ENCODE measurements around the gene ANKRD29. TPM values are rescaled to one million over a fixed set of nuclear protein-coding genes. Genes with fewer than 3 reads are reported as not detected.

The ANKRD29 gene
- total RNA-seq, 1 experiment from 2014 or later: 3.9 TPM

DNA sequence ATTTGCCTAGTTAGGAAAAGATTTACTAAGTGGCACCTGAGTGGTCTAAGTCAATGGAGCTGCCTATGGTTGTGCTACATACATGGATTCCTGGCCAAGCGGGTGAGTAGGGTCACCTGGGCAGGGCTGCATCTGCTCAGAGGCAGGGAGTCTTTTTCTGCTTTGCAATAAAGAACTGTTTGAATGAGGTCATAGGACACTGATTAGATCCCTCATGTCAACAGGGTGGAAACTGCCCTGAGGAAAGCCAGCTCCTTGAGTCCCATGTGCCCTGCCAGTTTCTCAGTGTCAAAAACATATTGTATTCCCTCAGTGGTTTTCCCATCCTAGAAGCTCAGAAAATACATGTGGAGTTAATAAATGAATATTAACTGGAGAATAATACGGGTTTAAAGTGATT, 31.1 kb upstream of the ANKRD29 start:
- peaks cover 4% of the 10 kb centered on the region; the same call in 1 of the 2 replicates for H3K4me1 ChIP-seq
- H3K9me3 ChIP-seq (replicated peaks): no peaks in the 10 kb centered on the region
- H3K36me3 ChIP-seq: no peaks in the 10 kb centered on the region
- no peak overlapping the region for H3K4me3 ChIP-seq
- H3K27me3 ChIP-seq: no peaks in the 10 kb centered on the region
- H3K27ac ChIP-seq: no peak overlapping the region
- no peak for DNase-seq

DNA sequence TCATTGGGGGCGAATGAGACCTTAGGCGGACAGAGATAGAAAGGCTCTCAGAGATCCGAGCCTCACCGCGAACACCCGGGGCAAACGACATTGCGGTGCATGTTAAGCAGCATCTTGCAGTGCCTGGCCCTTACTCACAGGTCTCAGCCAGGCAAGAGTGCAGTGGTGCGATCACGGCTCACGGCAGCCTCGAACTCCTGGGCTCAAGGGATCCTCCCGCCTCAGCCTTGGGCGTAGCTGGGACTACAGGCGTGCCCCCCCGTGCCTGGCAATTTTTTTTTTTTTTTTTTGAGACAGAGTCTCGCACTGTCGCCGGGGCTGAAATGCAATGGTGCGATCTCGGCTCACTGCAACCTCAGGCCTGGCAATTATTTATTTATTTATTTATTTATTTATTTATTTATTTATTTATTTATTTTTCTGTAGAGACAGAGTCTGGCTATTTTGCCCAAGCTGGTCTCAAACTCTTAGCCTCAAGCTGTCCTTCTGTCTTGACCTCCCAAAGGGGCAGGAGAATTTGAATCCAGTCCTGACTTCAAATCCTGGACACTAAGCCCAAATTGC, 27.9 kb upstream of the ANKRD29 start:
- Histone ChIP-seq H3K27me3 (no peaks in the 10 kb centered on the region), H3K9me3 (replicated peaks) (no peaks in the 10 kb centered on the region), H3K27ac (no peak overlapping the region), H3K4me3 (no peak overlapping the region), H3K36me3 (no peaks in the 10 kb centered on the region), H3K4me1 (peaks cover 4% of the 10 kb centered on the region; the same call in 1 of the 2 replicates)
- no peak for DNase-seq

DNA sequence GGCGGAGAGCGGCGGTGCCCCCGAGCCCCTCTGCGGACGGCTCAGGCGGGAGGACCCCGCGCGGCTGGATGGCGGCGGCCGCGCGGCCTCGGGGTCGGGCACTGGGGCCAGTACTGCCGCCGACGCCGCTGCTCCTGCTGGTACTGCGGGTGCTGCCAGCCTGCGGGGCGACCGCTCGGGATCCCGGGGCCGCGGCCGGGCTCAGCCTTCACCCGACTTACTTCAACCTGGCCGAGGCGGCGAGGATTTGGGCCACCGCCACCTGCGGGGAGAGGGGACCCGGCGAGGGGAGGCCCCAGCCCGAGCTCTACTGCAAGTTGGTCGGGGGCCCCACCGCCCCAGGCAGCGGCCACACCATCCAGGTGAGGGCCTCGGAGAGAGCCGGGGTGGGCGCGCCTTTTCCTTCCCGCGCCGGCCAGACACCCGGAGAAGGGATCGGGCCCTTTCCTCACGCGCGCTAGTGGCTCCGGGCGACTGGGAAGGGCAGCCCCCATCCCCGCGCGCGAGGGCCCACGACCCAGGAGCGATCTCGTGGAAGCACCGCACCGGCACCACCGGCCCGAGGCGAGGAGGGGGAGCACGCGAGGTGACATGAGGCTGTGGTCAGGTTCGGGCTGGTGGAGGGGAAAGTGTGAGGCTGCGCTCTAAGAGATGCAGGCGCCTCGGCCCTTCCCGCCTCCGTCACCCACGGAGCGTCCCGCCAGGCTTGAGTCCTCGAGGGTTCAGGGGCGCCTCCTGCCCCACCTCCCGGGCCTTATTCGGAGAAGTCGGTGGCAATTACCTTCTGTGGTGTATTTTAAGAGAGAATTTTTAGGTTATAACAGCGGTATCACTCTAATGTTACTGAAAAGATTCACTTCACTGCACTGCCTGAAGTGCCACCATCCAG, 27.1 kb upstream of the ANKRD29 start:
- H3K9me3 ChIP-seq (replicated peaks): no peaks in the 10 kb centered on the region
- H3K4me1 ChIP-seq: no peaks in the 10 kb centered on the region; the same call in 1 of the 2 replicates
- no peak overlapping the region for H3K4me3 ChIP-seq
- H3K36me3 ChIP-seq: no peaks in the 10 kb centered on the region
- H3K27ac ChIP-seq: no peak overlapping the region
- DNase-seq: no peak
- no peaks in the 10 kb centered on the region for H3K27me3 ChIP-seq

DNA sequence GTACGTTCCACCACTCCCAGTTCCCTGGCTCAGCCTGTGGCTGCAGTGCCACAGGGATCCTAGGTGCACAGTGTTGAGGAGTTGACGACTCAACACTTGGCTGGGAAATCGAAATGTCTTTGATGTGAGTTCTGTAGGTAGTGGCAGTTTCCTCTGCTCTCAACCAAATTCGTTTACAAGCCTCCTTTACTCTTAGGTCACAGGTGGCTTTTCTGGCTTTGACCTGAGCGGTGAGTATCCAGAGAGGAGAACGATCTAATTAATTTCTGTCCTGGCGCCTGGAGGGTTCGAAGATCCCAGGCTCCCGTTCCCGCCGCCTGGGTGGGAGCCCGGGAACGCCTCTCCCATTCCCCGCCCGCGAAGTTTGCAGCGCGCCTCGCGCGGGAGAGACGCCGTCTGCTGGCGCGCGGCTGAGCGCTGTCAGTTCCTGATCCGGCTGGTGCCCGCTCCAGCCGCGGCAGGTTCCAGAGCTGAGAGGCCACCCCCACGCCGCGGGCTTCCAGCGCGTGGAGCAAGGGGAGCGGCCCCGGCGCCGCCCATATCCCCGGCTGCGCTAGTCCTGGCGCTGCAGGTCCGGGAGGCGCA, 26.4 kb upstream of the ANKRD29 start, which contains the start of gene LAMA3:
LAMA3 (plus strand) TSS at position 423 of the 585 bp plus-strand sequence. CDS start 231 bp downstream, outside the sequence.
- Histone ChIP-seq H3K27me3 (no peaks in the 10 kb centered on the region), H3K36me3 (no peaks in the 10 kb centered on the region)
- DNase-seq: no peak

DNA sequence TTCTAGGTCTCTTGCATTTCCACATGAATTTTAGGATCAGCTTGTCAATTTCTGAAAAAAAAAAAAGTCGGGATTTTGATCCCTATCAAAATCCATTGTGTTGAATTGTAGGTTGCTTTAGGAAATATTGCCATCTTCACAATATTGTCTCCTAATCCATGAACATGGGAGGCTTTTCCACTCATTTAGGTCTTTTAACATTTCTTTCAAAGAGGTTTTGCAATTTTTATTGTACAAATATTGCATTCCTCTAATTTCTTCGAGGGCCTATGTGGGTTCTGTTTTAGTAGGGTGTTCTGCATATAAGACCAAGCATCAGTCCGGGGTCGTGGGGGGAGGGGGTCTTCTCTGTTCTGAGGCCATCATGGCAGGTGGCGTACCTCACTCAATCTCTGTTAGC, 25.8 kb upstream of the ANKRD29 start:
- H3K9me3 ChIP-seq (replicated peaks): no peaks in the 10 kb centered on the region
- H3K27me3 ChIP-seq: no peaks in the 10 kb centered on the region
- no peaks in the 10 kb centered on the region for H3K36me3 ChIP-seq
- DNase-seq: no peak
- no peak overlapping the region for H3K27ac ChIP-seq
- H3K4me1 ChIP-seq: no peaks in the 10 kb centered on the region
- H3K4me3 ChIP-seq: no peak overlapping the region

More for the DNA sequence above, 26.4 kb upstream of the ANKRD29 start, which contains the start of gene LAMA3:
- H3K4me3 ChIP-seq: no peak within 1 kb of the TSS
- H3K4me1 ChIP-seq: no peaks in the 10 kb centered on the region
- H3K27ac ChIP-seq: no peak within 1 kb of the TSS
- no peaks in the 10 kb centered on the region for H3K9me3 ChIP-seq (replicated peaks)

DNA sequence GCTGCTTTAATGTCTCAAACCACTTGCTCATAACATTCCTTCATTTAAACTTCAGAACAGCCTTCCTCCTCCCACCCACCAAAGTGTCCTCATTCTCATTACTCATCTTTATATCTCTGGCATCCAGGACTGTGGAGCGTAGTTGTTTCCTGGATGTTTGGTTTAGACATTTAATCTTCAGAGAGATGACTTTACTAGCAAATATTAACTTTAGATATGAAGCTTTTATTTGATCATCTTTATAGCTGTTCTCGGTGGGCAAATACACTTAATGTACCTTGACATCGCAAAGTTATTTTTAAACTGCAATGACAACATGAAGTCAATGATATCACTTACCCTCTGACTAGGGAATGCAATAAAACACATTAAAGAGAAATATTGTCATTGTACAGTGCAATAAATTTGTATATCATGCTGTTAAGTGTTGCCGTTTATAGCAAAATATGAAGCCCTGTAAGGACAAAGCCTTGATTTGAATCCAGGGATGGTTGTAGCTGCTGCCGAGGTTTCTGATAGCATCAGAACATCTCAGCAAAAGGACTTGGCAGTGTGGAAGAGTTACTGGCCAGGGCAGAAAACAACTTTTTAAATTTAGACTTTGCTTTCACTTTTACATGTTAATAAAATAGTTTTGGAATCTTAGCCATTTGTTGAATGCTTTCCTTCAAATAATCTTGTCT, 21.9 kb upstream of the ANKRD29 start:
- no peaks in the 10 kb centered on the region for H3K4me1 ChIP-seq
- H3K36me3 ChIP-seq: no peaks in the 10 kb centered on the region
- no peak for DNase-seq
- H3K4me3 ChIP-seq: no peak overlapping the region
- H3K9me3 ChIP-seq (replicated peaks): no peaks in the 10 kb centered on the region
- H3K27me3 ChIP-seq: no peaks in the 10 kb centered on the region
- H3K27ac ChIP-seq: no peak overlapping the region

DNA sequence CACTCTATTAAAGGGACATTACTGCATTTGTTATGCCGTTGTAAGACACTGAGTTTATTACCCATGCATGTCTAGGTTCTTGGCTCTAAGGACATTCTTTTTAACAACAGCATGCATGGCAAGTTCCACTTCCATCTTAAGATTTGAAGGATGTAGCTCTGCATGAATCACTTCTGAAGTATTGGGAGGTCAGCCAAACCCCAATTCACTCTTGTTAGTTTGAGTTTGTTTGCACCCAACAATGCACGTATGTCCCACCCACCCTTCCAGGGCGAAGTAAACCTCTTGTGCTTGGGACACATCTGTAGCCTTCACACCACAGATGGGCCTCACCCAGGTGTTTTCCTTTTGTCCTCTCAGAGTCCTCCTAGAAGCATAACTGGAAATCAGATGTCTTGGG, 21.0 kb upstream of the ANKRD29 start:
- Histone ChIP-seq H3K27me3 (no peaks in the 10 kb centered on the region), H3K36me3 (no peaks in the 10 kb centered on the region), H3K4me3 (no peak overlapping the region), H3K4me1 (no peaks in the 10 kb centered on the region), H3K9me3 (replicated peaks) (no peaks in the 10 kb centered on the region), H3K27ac (no peak overlapping the region)
- no peak for DNase-seq

DNA sequence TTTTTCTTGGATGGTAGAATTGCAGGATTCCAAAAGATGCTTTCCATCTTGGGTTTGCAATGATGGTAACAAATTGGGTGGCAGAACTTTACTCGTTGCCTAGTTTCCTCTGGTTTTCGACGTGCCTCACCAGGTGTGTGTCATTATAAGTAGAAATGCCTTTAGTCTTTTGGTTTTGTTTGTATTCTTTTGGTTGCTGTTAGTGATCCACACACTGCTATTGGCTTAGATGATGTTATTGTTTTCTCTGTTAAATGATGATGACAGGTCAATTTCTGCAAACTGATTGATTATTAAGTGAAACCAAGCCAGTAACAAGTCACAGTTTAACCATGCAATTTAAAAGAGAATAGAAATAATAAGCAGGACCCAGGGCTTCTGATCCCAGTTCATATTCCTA, 20.4 kb upstream of the ANKRD29 start:
- Histone ChIP-seq H3K27me3 (no peaks in the 10 kb centered on the region), H3K4me3 (no peak overlapping the region), H3K36me3 (no peaks in the 10 kb centered on the region), H3K9me3 (replicated peaks) (no peaks in the 10 kb centered on the region), H3K4me1 (no peaks in the 10 kb centered on the region), H3K27ac (no peak overlapping the region)
- DNase-seq: no peak

DNA sequence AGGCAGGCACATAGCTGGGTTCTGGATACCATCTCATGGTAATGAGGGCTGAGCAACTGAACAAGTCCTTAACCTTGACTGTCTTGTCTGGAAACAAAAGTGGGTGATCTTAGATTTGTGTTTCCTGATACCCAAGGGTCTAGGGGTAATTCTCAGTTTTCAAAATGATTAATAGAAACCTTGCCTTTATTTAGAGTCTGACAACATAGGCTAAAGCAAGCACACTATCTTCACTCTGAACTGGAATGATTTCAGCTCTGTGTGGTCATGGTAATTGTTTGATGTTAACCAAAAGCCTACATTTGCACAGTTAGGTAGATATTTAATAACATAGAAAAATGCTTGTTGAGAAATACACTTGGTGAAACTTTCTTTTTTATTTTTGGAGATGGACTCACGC, 19.8 kb upstream of the ANKRD29 start:
- DNase-seq: no peak
- Histone ChIP-seq H3K4me3 (no peak overlapping the region), H3K9me3 (replicated peaks) (no peaks in the 10 kb centered on the region), H3K27ac (no peak overlapping the region), H3K27me3 (no peaks in the 10 kb centered on the region), H3K4me1 (no peaks in the 10 kb centered on the region), H3K36me3 (no peaks in the 10 kb centered on the region)

DNA sequence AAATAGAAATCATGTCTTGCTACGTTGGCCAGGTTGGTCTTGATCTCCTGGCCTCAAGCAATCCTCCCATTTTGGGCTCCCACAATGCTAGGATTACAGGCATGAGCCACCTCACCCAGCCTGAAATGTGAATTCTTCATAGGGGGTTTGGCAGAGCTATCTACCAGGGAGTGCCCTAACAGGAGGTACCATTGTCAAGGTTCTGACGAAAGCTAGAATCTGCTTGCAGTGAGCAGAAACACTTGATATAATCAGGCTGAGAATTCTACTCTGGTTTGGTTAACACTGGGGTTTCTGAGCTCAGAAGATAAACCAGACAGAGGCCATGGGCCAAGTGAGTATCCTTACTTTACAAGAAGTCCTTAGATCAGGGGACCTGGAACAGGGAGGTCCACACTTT, 19.3 kb upstream of the ANKRD29 start:
- no peaks in the 10 kb centered on the region for H3K36me3 ChIP-seq
- no peaks in the 10 kb centered on the region for H3K27me3 ChIP-seq
- H3K9me3 ChIP-seq (replicated peaks): no peaks in the 10 kb centered on the region
- H3K4me3 ChIP-seq: no peak overlapping the region
- DNase-seq: no peak
- H3K27ac ChIP-seq: no peak overlapping the region
- no peaks in the 10 kb centered on the region for H3K4me1 ChIP-seq

DNA sequence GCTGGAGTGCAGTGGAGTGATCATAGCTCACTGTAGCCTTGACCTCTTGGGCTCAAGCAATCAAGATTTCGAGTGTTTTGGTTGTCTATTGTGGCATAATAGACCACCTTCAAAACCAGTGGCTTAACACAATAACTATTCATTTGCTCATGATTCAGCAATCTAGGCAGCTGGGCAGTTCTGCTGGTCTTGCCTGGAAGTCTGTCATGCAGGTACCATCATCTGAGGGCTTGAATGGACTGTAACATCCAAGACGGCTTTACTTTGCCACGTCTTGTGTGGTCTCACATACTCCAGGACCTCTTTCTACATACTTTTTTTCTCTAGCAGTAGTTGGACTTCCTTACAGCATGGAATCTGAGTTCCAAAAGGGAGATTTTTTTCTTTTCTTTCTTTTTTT, 13.2 kb upstream of the ANKRD29 start:
- no peak overlapping the region for H3K4me3 ChIP-seq
- no peaks in the 10 kb centered on the region for H3K9me3 ChIP-seq (replicated peaks)
- no peaks in the 10 kb centered on the region for H3K27me3 ChIP-seq
- no peak for DNase-seq
- no peaks in the 10 kb centered on the region for H3K36me3 ChIP-seq
- H3K4me1 ChIP-seq: no peaks in the 10 kb centered on the region
- no peak overlapping the region for H3K27ac ChIP-seq

DNA sequence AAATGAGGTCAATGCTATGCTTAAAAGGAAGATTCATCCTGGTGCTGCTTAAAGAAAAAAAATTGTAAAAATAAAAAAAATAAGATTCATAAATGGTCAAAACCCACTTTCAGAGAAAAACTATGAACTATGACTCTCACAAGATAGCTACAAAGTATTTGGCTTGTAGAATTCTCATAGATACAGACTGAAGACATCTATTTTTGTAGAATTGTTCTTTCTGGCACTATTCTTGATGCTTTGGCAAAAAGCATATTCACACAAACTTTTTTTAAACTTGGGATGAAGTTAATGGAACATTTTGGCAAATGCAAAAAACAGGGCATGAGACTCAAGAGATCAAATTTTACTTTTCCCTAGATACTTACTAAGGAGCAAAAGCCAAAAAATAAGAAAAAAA, 12.5 kb upstream of the ANKRD29 start:
- Histone ChIP-seq H3K27me3 (no peaks in the 10 kb centered on the region), H3K27ac (no peak overlapping the region), H3K4me1 (no peaks in the 10 kb centered on the region), H3K36me3 (no peaks in the 10 kb centered on the region), H3K9me3 (replicated peaks) (no peaks in the 10 kb centered on the region), H3K4me3 (no peak overlapping the region)
- no peak for DNase-seq

DNA sequence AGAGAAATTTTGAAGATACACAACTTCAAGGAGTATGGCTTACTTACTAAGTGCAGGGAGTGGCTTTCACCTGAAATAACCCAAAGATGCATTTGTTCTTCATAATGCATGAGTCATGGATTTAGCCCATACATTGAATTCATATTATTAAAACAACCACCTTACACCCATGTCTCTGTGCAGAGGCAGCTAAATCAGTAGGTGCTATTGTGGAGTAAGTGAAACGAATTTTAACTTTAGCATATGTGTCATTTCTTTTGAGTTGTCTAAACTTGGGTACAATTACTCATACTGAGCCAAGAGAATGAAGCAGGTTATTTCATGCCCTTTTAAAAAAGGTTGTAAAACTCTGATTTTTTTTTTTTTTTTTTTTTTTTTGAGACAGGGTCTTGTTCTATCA, 11.0 kb upstream of the ANKRD29 start:
- Histone ChIP-seq H3K4me3 (no peak overlapping the region), H3K36me3 (no peaks in the 10 kb centered on the region), H3K27me3 (no peaks in the 10 kb centered on the region), H3K27ac (no peak overlapping the region), H3K9me3 (replicated peaks) (no peaks in the 10 kb centered on the region), H3K4me1 (no peaks in the 10 kb centered on the region)
- no peak for DNase-seq

DNA sequence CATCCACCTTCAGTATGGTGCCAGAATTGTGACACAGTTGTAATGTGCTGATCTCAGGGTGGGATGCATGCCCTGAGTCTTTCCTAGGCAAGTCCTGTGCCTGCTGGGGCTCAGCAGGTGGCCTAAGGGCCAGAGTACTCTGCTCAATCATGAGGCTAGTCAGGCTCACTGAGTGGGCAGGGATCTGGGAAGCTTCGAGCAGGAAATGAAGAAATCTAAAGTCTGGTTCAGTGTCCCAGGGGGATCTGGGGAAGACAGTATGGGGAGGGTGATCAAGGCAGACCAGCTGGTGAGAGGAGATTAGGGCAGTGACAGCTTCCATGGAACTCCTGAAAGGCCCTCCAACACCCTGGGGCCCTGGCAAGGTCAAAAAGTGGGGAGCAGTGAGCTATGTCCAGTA, 8.9 kb upstream of the ANKRD29 start:
- no peak overlapping the region for H3K27ac ChIP-seq
- no peaks in the 10 kb centered on the region for H3K9me3 ChIP-seq (replicated peaks)
- DNase-seq: no peak
- H3K4me3 ChIP-seq: no peak overlapping the region
- H3K36me3 ChIP-seq: no peaks in the 10 kb centered on the region
- no peaks in the 10 kb centered on the region for H3K27me3 ChIP-seq
- no peaks in the 10 kb centered on the region for H3K4me1 ChIP-seq
